ENCODE results near the gene FICD.
"Not testable (repeated sequence)": the region's sequence is repeated elsewhere in the genome, so short reads cannot be mapped to it uniquely, and the experiment has no call there.

DNA sequence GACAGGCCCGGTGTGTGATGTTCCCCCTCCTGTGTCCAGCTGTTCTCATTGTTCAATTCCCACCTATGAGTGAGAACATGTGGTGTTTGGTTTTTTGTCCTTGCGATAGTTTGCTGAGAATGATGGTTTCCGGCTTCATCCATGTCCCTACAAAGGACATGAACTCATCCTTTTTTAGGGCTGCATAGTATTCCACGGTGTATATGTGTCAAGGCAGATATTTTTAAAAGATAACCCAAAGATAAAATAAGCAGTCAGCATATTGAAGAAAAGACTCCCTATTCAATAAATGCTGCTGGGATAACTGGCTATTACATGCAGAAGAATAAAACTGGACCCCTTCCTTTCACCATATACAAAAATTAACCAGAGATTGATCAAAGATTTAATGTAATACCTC lies 28.0 kb upstream of the FICD start:
- TF ChIP-seq CTCF (conservative IDR thresholded peaks at IDR 0.05 in 1 of 2, IDR thresholded peaks at IDR 0.05 in 1 of 2; ENCODE audit: low read depth in 1 of 2, low read length in 2 of 2); EZH2 (IDR thresholded peaks at IDR 0.05; ENCODE audit: low read length, missing control alignments): not testable (repeated sequence)

All from fibroblast of lung (primary cell).